Measurements from ENCODE around the gene NDUFA8.

NDUFA8 gene

DNA sequence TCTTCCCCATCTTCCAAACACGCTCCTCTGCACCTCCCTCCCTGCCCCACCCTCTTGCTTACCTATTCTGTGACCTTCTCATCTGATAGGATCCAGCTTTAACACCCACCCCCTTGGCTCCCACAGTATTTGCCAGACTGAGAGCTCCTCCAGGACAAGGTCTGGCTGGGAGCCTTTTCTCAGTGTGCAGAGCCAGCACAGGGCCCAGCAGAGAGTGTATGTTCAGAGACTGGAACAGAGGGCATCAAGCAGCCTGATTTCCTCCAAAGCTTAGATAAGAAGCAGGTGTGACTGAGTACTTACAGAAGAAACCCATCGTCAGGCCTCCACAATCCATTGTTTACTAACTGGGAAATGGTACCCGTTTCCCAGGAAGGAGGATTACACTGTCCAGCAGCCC, 42.5 kb upstream of the NDUFA8 start:
- TF ChIP-seq, protein P1, sequence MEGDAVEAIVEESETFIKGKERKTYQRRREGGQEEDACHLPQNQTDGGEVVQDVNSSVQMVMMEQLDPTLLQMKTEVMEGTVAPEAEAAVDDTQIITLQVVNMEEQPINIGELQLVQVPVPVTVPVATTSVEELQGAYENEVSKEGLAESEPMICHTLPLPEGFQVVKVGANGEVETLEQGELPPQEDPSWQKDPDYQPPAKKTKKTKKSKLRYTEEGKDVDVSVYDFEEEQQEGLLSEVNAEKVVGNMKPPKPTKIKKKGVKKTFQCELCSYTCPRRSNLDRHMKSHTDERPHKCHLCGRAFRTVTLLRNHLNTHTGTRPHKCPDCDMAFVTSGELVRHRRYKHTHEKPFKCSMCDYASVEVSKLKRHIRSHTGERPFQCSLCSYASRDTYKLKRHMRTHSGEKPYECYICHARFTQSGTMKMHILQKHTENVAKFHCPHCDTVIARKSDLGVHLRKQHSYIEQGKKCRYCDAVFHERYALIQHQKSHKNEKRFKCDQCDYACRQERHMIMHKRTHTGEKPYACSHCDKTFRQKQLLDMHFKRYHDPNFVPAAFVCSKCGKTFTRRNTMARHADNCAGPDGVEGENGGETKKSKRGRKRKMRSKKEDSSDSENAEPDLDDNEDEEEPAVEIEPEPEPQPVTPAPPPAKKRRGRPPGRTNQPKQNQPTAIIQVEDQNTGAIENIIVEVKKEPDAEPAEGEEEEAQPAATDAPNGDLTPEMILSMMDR (IDR thresholded peaks at IDR 0.05; ENCODE audit: extremely low read depth, insufficient read depth, missing control alignments), result no peak
- in situ Hi-C loops (cut with MboI; ENCODE audit: low pct_unique_long_range_greater_than_20kb, low sequenced_read_pairs, unreplicated experiment), result no loop called here
- no peak for DNase-seq (ENCODE audit: low spot score)

DNA sequence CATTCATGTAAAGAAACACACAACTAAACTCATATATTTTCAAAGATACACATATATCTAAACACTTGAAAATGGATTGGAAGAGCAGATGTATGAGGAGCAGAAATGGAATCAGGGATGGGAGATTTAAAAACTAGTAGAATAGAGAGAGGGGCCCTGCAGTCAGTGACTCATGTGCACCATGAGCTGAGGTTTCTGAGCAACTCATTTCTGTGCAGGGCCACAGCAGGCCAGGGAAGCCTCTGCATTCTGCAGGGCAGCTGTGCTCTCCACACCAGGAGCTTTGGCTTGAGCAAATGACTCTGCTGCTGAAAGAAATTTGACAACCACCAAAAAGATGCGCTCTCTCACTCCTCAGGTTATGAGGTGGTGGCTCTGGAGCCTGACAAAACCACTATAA, 42.1 kb upstream of the NDUFA8 start:
- in situ Hi-C loops (cut with MboI; ENCODE audit: low pct_unique_long_range_greater_than_20kb, low sequenced_read_pairs, unreplicated experiment), result no loop called here
- TF ChIP-seq, protein P1 (IDR thresholded peaks at IDR 0.05; ENCODE audit: extremely low read depth, insufficient read depth, missing control alignments), result no peak
- no peak for DNase-seq (ENCODE audit: low spot score)

DNA sequence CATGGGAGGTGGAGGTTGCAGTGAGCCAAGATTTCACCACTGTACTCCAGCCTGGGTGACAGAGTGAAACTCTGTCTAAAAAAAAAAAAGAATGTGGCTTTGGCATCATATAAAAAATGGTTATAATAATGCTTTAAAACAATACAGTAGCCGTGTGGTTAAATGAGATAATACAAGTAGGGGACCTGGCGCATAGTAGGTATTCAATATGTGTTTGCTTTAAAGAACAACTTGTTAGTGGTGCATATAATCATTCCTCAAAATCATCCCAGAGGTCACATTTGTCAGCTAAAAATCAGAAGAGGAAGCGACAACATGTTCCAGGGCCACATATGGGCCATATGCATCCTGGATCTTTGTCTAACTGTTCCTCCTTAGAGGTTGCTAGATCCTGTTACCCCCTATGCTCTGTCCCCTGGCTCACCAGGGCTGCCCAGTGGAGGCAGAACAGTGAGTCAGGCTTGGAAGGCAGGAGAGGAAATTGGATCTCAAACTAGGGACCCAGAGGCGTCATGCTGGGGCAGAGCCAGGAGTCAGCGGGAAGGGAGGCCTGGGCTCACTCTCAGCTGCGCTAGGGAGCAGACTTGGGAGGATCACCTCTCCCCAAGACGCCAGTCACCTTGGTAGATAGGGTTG, 41.5 kb upstream of the NDUFA8 start:
- no peak for DNase-seq (ENCODE audit: low spot score)
- TF ChIP-seq, protein P1 (IDR thresholded peaks at IDR 0.05; ENCODE audit: extremely low read depth, insufficient read depth, missing control alignments), result no peak
- in situ Hi-C loops (cut with MboI; ENCODE audit: low pct_unique_long_range_greater_than_20kb, low sequenced_read_pairs, unreplicated experiment), result no loop called here

- no peak for DNase-seq (ENCODE audit: low spot score)
- TF ChIP-seq, protein P1 (IDR thresholded peaks at IDR 0.05; ENCODE audit: extremely low read depth, insufficient read depth, missing control alignments), result no peak
- in situ Hi-C loops (cut with MboI; ENCODE audit: low pct_unique_long_range_greater_than_20kb, low sequenced_read_pairs, unreplicated experiment), result no loop called here
Observed at GRCh38 chr9:122197882-122198281, 38.3 kb upstream of the NDUFA8 start.

DNA sequence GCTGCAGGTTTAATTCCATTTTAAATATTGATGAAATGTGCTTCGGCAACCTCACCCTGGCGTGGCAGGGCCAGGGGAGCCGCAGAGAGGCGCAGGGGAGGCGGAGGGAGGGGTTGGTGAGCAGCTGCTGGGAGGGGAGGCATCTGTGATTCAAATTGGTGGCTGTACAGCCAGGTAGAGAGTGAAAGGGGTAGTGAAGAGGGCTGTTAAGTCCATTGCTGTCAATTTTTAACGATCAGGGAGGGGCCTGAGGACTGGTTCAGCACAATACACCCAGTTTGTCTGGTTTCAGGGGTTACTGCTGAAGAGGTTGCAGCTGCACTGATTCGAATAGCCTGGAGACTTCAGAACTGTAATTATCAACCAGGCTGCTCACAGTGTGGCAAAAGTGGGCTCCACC, 37.8 kb upstream of the NDUFA8 start:
- TF ChIP-seq, protein P1 (IDR thresholded peaks at IDR 0.05; ENCODE audit: extremely low read depth, insufficient read depth, missing control alignments), result no peak
- DNase-seq (ENCODE audit: low spot score), result no peak
- in situ Hi-C loops (cut with MboI; ENCODE audit: low pct_unique_long_range_greater_than_20kb, low sequenced_read_pairs, unreplicated experiment), result no loop called here

DNA sequence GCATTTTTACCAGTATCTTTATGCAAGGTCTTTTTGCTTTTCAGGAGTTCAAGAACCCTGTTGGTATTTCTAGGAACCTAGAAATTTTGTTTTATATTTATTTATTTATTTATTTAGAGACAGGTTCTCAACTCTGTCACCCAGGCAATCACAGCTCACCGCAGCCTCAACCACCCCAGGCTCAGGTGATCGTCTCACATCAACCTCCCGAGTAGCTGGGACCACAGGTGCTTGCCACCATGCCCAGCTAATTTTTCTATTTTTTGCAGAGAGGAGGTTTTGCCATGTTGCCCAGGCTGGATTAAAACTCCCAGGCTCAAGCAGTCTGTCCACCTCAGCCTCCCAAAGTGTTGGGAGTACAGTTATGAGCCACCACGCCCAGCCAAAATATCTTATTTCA, 36.3 kb upstream of the NDUFA8 start:
- DNase-seq (ENCODE audit: low spot score), result no peak
- TF ChIP-seq, protein P1 (IDR thresholded peaks at IDR 0.05; ENCODE audit: extremely low read depth, insufficient read depth, missing control alignments), result no peak
- in situ Hi-C loops (cut with MboI; ENCODE audit: low pct_unique_long_range_greater_than_20kb, low sequenced_read_pairs, unreplicated experiment), result no loop called here

Data from GM13977 (cell line).